ENCODE data around the gene DMAC1.

The DMAC1 gene

DNA sequence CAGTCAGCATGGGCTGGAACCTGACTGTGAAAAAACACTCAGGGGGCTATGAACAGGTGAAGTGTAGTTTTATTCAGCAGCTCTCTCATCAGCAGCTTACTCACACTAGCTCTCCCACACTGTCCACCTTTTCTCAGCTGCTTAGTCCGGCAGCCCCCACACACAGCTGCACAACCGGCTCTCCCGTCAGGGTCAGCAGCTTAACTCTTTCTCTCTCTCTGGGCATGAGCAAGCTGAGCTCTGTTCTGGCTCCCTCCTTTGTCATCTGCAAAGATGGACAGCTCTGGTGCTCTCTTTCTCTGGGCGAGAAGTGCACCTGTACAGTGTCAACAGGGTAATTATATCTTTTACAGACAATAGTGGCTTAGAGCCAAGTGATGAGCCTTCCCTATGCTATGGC lies 8.2 kb downstream of the DMAC1 start:
- TF ChIP-seq CTCF (IDR thresholded peaks at IDR 0.05), result no peak
- intact Hi-C loops (cut with DNase I; ENCODE audit: low total_unique reads), result no loop called here
- DNase-seq, result no peak
- H3K4me3 ChIP-seq, result no peak overlapping the region
- H3K27me3 ChIP-seq, result no peaks in the 10 kb centered on the region
- no peaks in the 10 kb centered on the region for H3K4me1 ChIP-seq
- H3K9me3 ChIP-seq, result no peaks in the 10 kb centered on the region
- peaks cover 3 to 38% (median 14%) of the 10 kb centered on the region in 3 donors for H3K36me3 ChIP-seq
- no peak overlapping the region for H3K27ac ChIP-seq

- TF ChIP-seq CTCF (IDR thresholded peaks at IDR 0.05), result no peak
- Histone ChIP-seq H3K36me3 (peaks cover 3 to 32% (median 14%) of the 10 kb centered on the region in 3 donors), H3K27ac (no peak overlapping the region), H3K9me3 (no peaks in the 10 kb centered on the region), H3K4me3 (no peak overlapping the region), H3K4me1 (no peaks in the 10 kb centered on the region), H3K27me3 (no peaks in the 10 kb centered on the region)
- no peak for DNase-seq
- intact Hi-C loops (cut with DNase I; ENCODE audit: low total_unique reads), result no loop called here
Measured at GRCh38 chr9:7790819-7791182, 8.8 kb downstream of the DMAC1 start.

DNA sequence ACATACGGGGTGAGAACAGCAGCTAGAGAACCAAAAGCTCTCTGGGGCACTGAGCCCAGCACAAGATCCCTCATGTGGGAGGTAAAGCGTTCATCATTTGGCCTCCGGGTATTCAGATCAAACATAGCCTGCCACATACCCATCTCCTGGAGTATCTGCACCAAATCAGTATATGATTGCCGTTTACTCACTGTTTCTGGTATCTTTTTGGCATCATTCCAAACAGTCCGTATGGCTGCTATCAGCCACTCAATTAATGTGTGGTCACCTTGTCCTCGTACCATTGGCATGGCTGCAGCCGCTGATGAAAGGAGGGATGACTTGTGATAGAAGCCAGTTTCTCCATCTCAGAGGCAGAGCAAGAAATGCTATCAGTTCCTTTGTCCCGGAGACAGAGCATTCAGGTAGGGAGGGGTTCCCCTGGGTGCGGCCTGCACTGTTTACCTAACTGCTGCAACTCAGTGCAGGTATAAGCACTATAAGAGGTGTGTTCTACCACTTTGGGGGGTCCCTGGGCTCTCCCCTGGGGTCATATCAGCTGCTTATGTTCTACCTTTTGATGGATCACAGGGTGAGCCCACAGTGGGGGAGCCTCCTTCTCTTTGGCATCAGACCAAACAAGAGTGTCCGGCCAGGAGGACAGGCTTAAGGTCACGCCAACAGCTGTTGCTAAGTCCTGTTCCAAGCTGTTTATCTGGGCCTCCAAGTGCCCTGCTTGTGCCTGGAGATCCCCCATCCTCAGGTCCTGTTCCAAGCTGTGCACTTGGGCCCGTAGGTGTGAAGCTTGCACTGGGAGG lies 9.4 kb downstream of the DMAC1 start:
- intact Hi-C loops (cut with DNase I; ENCODE audit: low total_unique reads), result no loop called here
- H3K36me3 ChIP-seq, result peaks cover 0 to 28% (median 10%) of the 10 kb centered on the region in 3 donors
- H3K27me3 ChIP-seq, result no peaks in the 10 kb centered on the region
- H3K9me3 ChIP-seq, result no peaks in the 10 kb centered on the region
- TF ChIP-seq CTCF (IDR thresholded peaks at IDR 0.05), result no peak
- no peak overlapping the region for H3K27ac ChIP-seq
- H3K4me1 ChIP-seq, result no peaks in the 10 kb centered on the region
- no peak overlapping the region for H3K4me3 ChIP-seq
- no peak for DNase-seq

- TF ChIP-seq CTCF (IDR thresholded peaks at IDR 0.05), result no peak
- DNase-seq, result no peak
- no peaks in the 10 kb centered on the region for H3K27me3 ChIP-seq
- no peak overlapping the region for H3K4me3 ChIP-seq
- H3K9me3 ChIP-seq, result no peaks in the 10 kb centered on the region
- H3K4me1 ChIP-seq, result no peaks in the 10 kb centered on the region
- no peak overlapping the region for H3K27ac ChIP-seq
- peaks cover 0 to 21% (median 0%) of the 10 kb centered on the region in 3 donors for H3K36me3 ChIP-seq
- intact Hi-C loops (cut with DNase I; ENCODE audit: low total_unique reads), result loop anchor here (5.0 kb wide), 1 partner anchor 1416 kb away; no protein-coding TSS in a partner anchor
Measured at GRCh38 chr9:7788772-7789171, 10.8 kb downstream of the DMAC1 start.

GRCh38 chr9:7785813-7786212 lies 13.8 kb downstream of the DMAC1 start:
- DNase-seq, result no peak
- no peak overlapping the region for H3K4me3 ChIP-seq
- no peak for TF ChIP-seq CTCF (IDR thresholded peaks at IDR 0.05)
- no peak overlapping the region for H3K27ac ChIP-seq
- H3K9me3 ChIP-seq, result no peaks in the 10 kb centered on the region
- H3K27me3 ChIP-seq, result no peaks in the 10 kb centered on the region
- H3K36me3 ChIP-seq, result peaks cover 0 to 4% (median 0%) of the 10 kb centered on the region in 3 donors
- intact Hi-C loops (cut with DNase I; ENCODE audit: low total_unique reads), result loop anchor here (5.0 kb wide), 1 partner anchor 1414 kb away; no protein-coding TSS in a partner anchor
- peaks cover 0 to 4% (median 0%) of the 10 kb centered on the region in 4 donors for H3K4me1 ChIP-seq
